Small intestine (tissue), 7 donors: ENCODE measurements around the gene MSI2. TPM values are rescaled to one million over a fixed set of nuclear protein-coding genes. Genes with fewer than 3 reads are reported as not detected.

Experiments
- DNase-seq, 2 donors: peaks; one replicate each; pipeline versions ENCODE4 v3.0.0 to v3.0.0-alpha.2; 2013
- FAIRE-seq: peaks from 2 replicates; lab custom pipeline; 2012; peaks lifted over from hg19 to GRCh38; lab: Jason Lieb, UNC
- H3K27ac ChIP-seq, 3 donors: one replicate each; pipeline ENCODE4 v1.5.1; 2013; ENCODE audit warnings: low read length in 2 of 3, mild to moderate bottlenecking in 2 of 3, control low read depth in 1 of 3, inconsistent platforms in 1 of 3, low read depth in 1 of 3, moderate library complexity in 1 of 3
- H3K27me3 ChIP-seq, 3 donors: one replicate each; pipeline ENCODE4 v1.6.1; 2013; ENCODE audit warnings: low read length in 3 of 3, inconsistent platforms in 1 of 3; ENCODE audit not compliant: control insufficient read depth in 3 of 3, insufficient read depth in 3 of 3
- H3K36me3 ChIP-seq, 3 donors: one replicate each; pipeline ENCODE4 v1.6.1; 2013; ENCODE audit warnings: low read length in 3 of 3, inconsistent platforms in 1 of 3, low read depth in 1 of 3, mild to moderate bottlenecking in 1 of 3, moderate library complexity in 1 of 3; ENCODE audit not compliant: control insufficient read depth in 3 of 3, insufficient read depth in 2 of 3
- H3K4me1 ChIP-seq, 3 donors: one replicate each; pipeline ENCODE4 v1.6.1; 2013; ENCODE audit warnings: low read length in 2 of 3, inconsistent platforms in 1 of 3, low read depth in 1 of 3, mild to moderate bottlenecking in 1 of 3, moderate library complexity in 1 of 3; ENCODE audit not compliant: control insufficient read depth in 3 of 3, insufficient read depth in 2 of 3
- H3K4me3 ChIP-seq, 3 donors: one replicate each; pipeline ENCODE4 v1.5.1; 2013; ENCODE audit warnings: low read length in 3 of 3, control low read depth in 1 of 3, inconsistent platforms in 1 of 3, low read depth in 1 of 3, mild to moderate bottlenecking in 1 of 3, moderate library complexity in 1 of 3
- H3K9me3 ChIP-seq, 2 donors: one replicate each; pipeline ENCODE4 v1.6.1; 2013; ENCODE audit warnings: low read depth in 1 of 2, low read length in 1 of 2; ENCODE audit not compliant: control insufficient read depth in 2 of 2, insufficient read depth in 1 of 2
- WGBS, 3 donors: extraction: QIAGEN DNeasy Blood & Tissue Kit; methylation state at CpG; one replicate each; pipeline ENCODE4 v1.1.7; 2013; 5-methylcytosine and 5-hydroxymethylcytosine counted together
- polyA plus RNA-seq, 4 donors: library from polyadenylated mRNA; stranded (reverse) in 3 of 4; unstranded in 1 of 4; fragments of 200-250 nt in 3 of 4; fragments of 120-200 nt in 1 of 4; gene quantifications; one replicate each; pipeline versions ENCODE4 v1.2.1 to v1.2.3, GENCODE V29; 2013
- donor health status: healthy with polysubstance abuse.
- donor health status: control.
- donor health status: control.
- donor health status: Bipolar disorder and iron deficiency.
- donor health status: healthy.

The MSI2 gene
- polyA plus RNA-seq, 4 donors, result 5.1 to 49.4 (median 12.6) TPM

GRCh38 chr17:57313097-57313835, 56.9 kb downstream of the MSI2 start:
- no peaks in the 10 kb centered on the region for H3K27me3 ChIP-seq
- 90 to 97% (median 90%) methylated on average over 12 of the region's 12 CpGs for WGBS, 3 donors
- H3K36me3 ChIP-seq, result peaks cover 0 to 48% (median 0%) of the 10 kb centered on the region in 3 donors
- FAIRE-seq, result no peak
- DNase-seq, result no peak
- no peak overlapping the region for H3K4me3 ChIP-seq
- H3K4me1 ChIP-seq, result peaks cover 0 to 13% (median 5%) of the 10 kb centered on the region in 3 donors
- no peak overlapping the region for H3K27ac ChIP-seq
- no peaks in the 10 kb centered on the region for H3K9me3 ChIP-seq

- H3K27me3 ChIP-seq, result no peaks in the 10 kb centered on the region
- no peak overlapping the region for H3K4me3 ChIP-seq
- peaks cover 0 to 50% (median 0%) of the 10 kb centered on the region in 3 donors for H3K36me3 ChIP-seq
- H3K4me1 ChIP-seq, result peaks cover 0 to 8% (median 5%) of the 10 kb centered on the region in 3 donors
- no peaks in the 10 kb centered on the region for H3K9me3 ChIP-seq
- no peak for DNase-seq
- FAIRE-seq, result no peak
- WGBS, 3 donors, result 91 to 93% (median 92%) methylated on average over 16 of the region's 16 CpGs
- H3K27ac ChIP-seq, result no peak overlapping the region
Measured at GRCh38 chr17:57315061-57316015, 59.0 kb downstream of the MSI2 start.

- Histone ChIP-seq H3K27me3 (no peaks in the 10 kb centered on the region), H3K4me3 (no peak overlapping the region), H3K27ac (no peak overlapping the region), H3K9me3 (no peaks in the 10 kb centered on the region), H3K36me3 (peaks cover 0 to 52% (median 0%) of the 10 kb centered on the region in 3 donors), H3K4me1 (peaks cover 0 to 8% (median 2%) of the 10 kb centered on the region in 3 donors)
- WGBS, 3 donors, result 97 to 98% (median 98%) methylated on average over 5 of the region's 5 CpGs
- DNase-seq, result no peak
- no peak for FAIRE-seq
Measured at GRCh38 chr17:57316361-57316760, 60.0 kb downstream of the MSI2 start.

GRCh38 chr17:57317079-57317478, 60.8 kb downstream of the MSI2 start:
- FAIRE-seq, result no peak
- 97 to 100% (median 98%) methylated on average over 3 of the region's 3 CpGs for WGBS, 3 donors

GRCh38 chr17:57318913-57319312, 62.6 kb downstream of the MSI2 start:
- DNase-seq (no peak), FAIRE-seq (no peak)
- Histone ChIP-seq H3K36me3 (peaks cover 0 to 52% (median 0%) of the 10 kb centered on the region in 3 donors), H3K9me3 (no peaks in the 10 kb centered on the region), H3K4me1 (peaks cover 0 to under 1% (median 0%) of the 10 kb centered on the region in 3 donors), H3K27me3 (no peaks in the 10 kb centered on the region), H3K4me3 (no peak overlapping the region), H3K27ac (no peak overlapping the region)
- 89 to 97% (median 95%) methylated on average over 6 of the region's 6 CpGs for WGBS, 3 donors

More at GRCh38 chr17:57317079-57317478, 60.8 kb downstream of the MSI2 start:
- DNase-seq, result no peak
- Histone ChIP-seq H3K4me1 (peaks cover 0 to 4% (median 0%) of the 10 kb centered on the region in 3 donors), H3K9me3 (no peaks in the 10 kb centered on the region), H3K4me3 (no peak overlapping the region), H3K27ac (no peak overlapping the region), H3K36me3 (peaks cover 0 to 53% (median 0%) of the 10 kb centered on the region in 3 donors), H3K27me3 (no peaks in the 10 kb centered on the region)

- DNase-seq, result no peak
- no peak overlapping the region for H3K27ac ChIP-seq
- FAIRE-seq, result no peak
- peaks cover 0 to 10% (median 0%) of the 10 kb centered on the region in 3 donors for H3K4me1 ChIP-seq
- no peak overlapping the region for H3K4me3 ChIP-seq
- H3K36me3 ChIP-seq, result peaks cover 0 to 59% (median 0%) of the 10 kb centered on the region in 3 donors
- H3K9me3 ChIP-seq, result no peaks in the 10 kb centered on the region
- 88 to 96% (median 96%) methylated on average over 9 of the region's 9 CpGs for WGBS, 3 donors
- H3K27me3 ChIP-seq, result no peaks in the 10 kb centered on the region
Measured at GRCh38 chr17:57319806-57320205, 63.5 kb downstream of the MSI2 start.

- Histone ChIP-seq H3K27ac (no peak overlapping the region), H3K27me3 (no peaks in the 10 kb centered on the region), H3K4me1 (peaks cover 0 to 34% (median 0%) of the 10 kb centered on the region in 3 donors), H3K9me3 (no peaks in the 10 kb centered on the region), H3K4me3 (no peak overlapping the region), H3K36me3 (peaks cover 0 to 50% (median 0%) of the 10 kb centered on the region in 3 donors)
- WGBS, 3 donors, result 86 to 91% (median 89%) methylated on average over 10 of the region's 10 CpGs
- DNase-seq, result no peak
- FAIRE-seq, result no peak
Measured at GRCh38 chr17:57323391-57323790, 67.1 kb downstream of the MSI2 start.

GRCh38 chr17:57324060-57324459, 67.7 kb downstream of the MSI2 start:
- no peak for DNase-seq
- 93 to 99% (median 97%) methylated on average over 13 of the region's 13 CpGs for WGBS, 3 donors
- Histone ChIP-seq H3K36me3 (peaks cover 0 to 43% (median 0%) of the 10 kb centered on the region in 3 donors), H3K4me3 (no peak overlapping the region), H3K27ac (peak overlapping the region in 1 of 3 donors; percentile 20), H3K4me1 (peaks cover 0 to 34% (median 0%) of the 10 kb centered on the region in 3 donors), H3K9me3 (no peaks in the 10 kb centered on the region), H3K27me3 (no peaks in the 10 kb centered on the region)
- FAIRE-seq, result no peak
